ENCODE results near the gene NR4A3. TPM values are rescaled to one million over a fixed set of nuclear protein-coding genes. Genes with fewer than 3 reads are reported as not detected.

The NR4A3 gene
- total and polyA plus RNA-seq, 10 of the 15 experiments (the other 5 are each of a cell fraction or from before 2014, with no cell fraction given) = 0.04 to 2.1 (median 0.64) TPM; not detected in 1

- Histone ChIP-seq H4K20me1 (ENCODE audit: control insufficient read depth, insufficient read depth) (no peaks in the 10 kb centered on the region), H2AFZ (ENCODE audit: control insufficient read depth, low read depth, low read length) (no peak overlapping the region), H3K9me3 (replicated peaks; ENCODE audit: control insufficient read depth, insufficient read depth, low read length) (no peaks in the 10 kb centered on the region), H3K9ac (ENCODE audit: control insufficient read depth, insufficient read depth, low read length) (no peak overlapping the region), H3K27ac (ENCODE audit: control insufficient read depth, insufficient read depth) (no peak overlapping the region), H3K27me3 (replicated peaks in 1 of 2; ENCODE audit: control insufficient read depth in 2 of 2, insufficient read depth in 2 of 2, low read length in 1 of 2) (no peaks in the 10 kb centered on the region), H3K4me2 (ENCODE audit: control insufficient read depth, insufficient read depth) (no peak overlapping the region), H3K4me3 (no peak overlapping the region), H3K4me1 (ENCODE audit: control insufficient read depth, insufficient read depth, low read length) (no peaks in the 10 kb centered on the region), H3K36me3 (ENCODE audit: control insufficient read depth in 2 of 2, insufficient read depth in 2 of 2, low read length in 1 of 2) (no peaks in the 10 kb centered on the region), H3K79me2 (ENCODE audit: control insufficient read depth, insufficient read depth, low read length) (no peaks in the 10 kb centered on the region)
- BruUV-seq (replicated peaks) = no TSS peak
- DNase-seq (ENCODE audit: low read depth, low spot score) (no peak), FAIRE-seq (no peak), ATAC-seq (no peak)
- ChIA-PET POLR2A (interaction anchor here (0.6 kb wide), 1 partner anchor 72 kb away, joined by 4 read pairs; no protein-coding TSS in a partner anchor), SMC1A (ENCODE audit: uncharacterized antibody, unreplicated experiment) (no interaction called here), CTCF (no interaction called here), RAD21 (ENCODE audit: unreplicated experiment) (interaction anchor here (0.6 kb wide), 1 partner anchor 257 kb away, joined by 4 read pairs; no protein-coding TSS in a partner anchor)
- in situ Hi-C loops (cut with MboI) = no loop called here
- WGBS (ENCODE audit: insufficient coverage, insufficient replicate concordance, low lambda C conversion rate, missing lambda C conversion rate) = 32% methylated on average over 3 of the region's 3 CpGs
- intact Hi-C loops (cut with micrococcal nuclease; ENCODE audit: unreplicated experiment) = no loop called here
- no peak for TF ChIP-seq SRF (IDR thresholded peaks at IDR 0.05; ENCODE audit: low read depth in 2 of 2, low read length in 2 of 2)
Observed at GRCh38 chr9:99831857-99832557, 10.3 kb downstream of the NR4A3 start.

- ATAC-seq (no peak), DNase-seq (ENCODE audit: low read depth, low spot score) (no peak), FAIRE-seq (no peak)
- no peak overlapping the region for H3K9ac ChIP-seq (ENCODE audit: control insufficient read depth, insufficient read depth, low read length)
- no peaks in the 10 kb centered on the region for H3K79me2 ChIP-seq (ENCODE audit: control insufficient read depth, insufficient read depth, low read length)
- H3K27me3 ChIP-seq (replicated peaks in 1 of 2; ENCODE audit: control insufficient read depth in 2 of 2, insufficient read depth in 2 of 2, low read length in 1 of 2) = no peaks in the 10 kb centered on the region
- POLR2A ChIA-PET = no interaction called here
- no peak overlapping the region for H3K4me2 ChIP-seq (ENCODE audit: control insufficient read depth, insufficient read depth)
- RAD21 ChIA-PET (ENCODE audit: unreplicated experiment) = interaction anchor here (0.6 to 0.7 kb wide), 2 partner anchors 8 to 257 kb away, joined by 3 to 4 read pairs; no protein-coding TSS in a partner anchor
- no peaks in the 10 kb centered on the region for H3K4me1 ChIP-seq (ENCODE audit: control insufficient read depth, insufficient read depth, low read length)
- TF ChIP-seq CBX3 (IDR thresholded peaks at IDR 0.05; ENCODE audit: borderline replicate concordance, low read depth) = no peak
- TF ChIP-seq EP300 (IDR thresholded peaks at IDR 0.05; ENCODE audit: borderline replicate concordance in 1 of 2, control insufficient read depth in 1 of 2, low read depth in 2 of 2, low read length in 2 of 2) = no peak
- H3K36me3 ChIP-seq (ENCODE audit: control insufficient read depth in 2 of 2, insufficient read depth in 2 of 2, low read length in 1 of 2) = no peaks in the 10 kb centered on the region
- in situ Hi-C loops (cut with MboI) = no loop called here
- BruUV-seq (replicated peaks) = no TSS peak
- H3K4me3 ChIP-seq = no peak overlapping the region
- no peak overlapping the region for H2AFZ ChIP-seq (ENCODE audit: control insufficient read depth, low read depth, low read length)
- H3K9me3 ChIP-seq (replicated peaks; ENCODE audit: control insufficient read depth, insufficient read depth, low read length) = no peaks in the 10 kb centered on the region
- WGBS (ENCODE audit: insufficient coverage, insufficient replicate concordance, low lambda C conversion rate, missing lambda C conversion rate) = 74% methylated on average over 7 of the region's 7 CpGs
- intact Hi-C loops (cut with micrococcal nuclease; ENCODE audit: unreplicated experiment) = no loop called here
- no peaks in the 10 kb centered on the region for H4K20me1 ChIP-seq (ENCODE audit: control insufficient read depth, insufficient read depth)
- H3K27ac ChIP-seq (ENCODE audit: control insufficient read depth, insufficient read depth) = no peak overlapping the region
- SMC1A ChIA-PET (ENCODE audit: uncharacterized antibody, unreplicated experiment) = no interaction called here
- CTCF ChIA-PET = no interaction called here
Observed at GRCh38 chr9:99832558-99832864, 10.8 kb downstream of the NR4A3 start.

Data from GM12878 (cell line).